Islet of Langerhans (tissue), 1 donor: Measurements from ENCODE around the gene MIEN1.
"Not testable (repeated sequence)": the region's sequence is repeated elsewhere in the genome, so short reads cannot be mapped to it uniquely, and the experiment has no call there.

Source experiments
- FAIRE-seq: peaks from one replicate; lab custom pipeline; 2011; peaks lifted over from hg19 to GRCh38; lab: Jason Lieb, UNC

Gene MIEN1

GRCh38 chr17:39739885-39740356, 9.6 kb upstream of the MIEN1 start:
- FAIRE-seq, result no peak

- no peak for FAIRE-seq
Observed at GRCh38 chr17:39738983-39739884, 8.9 kb upstream of the MIEN1 start.

GRCh38 chr17:39738568-39738901, 8.2 kb upstream of the MIEN1 start:
- FAIRE-seq, result no peak

- FAIRE-seq, result no peak
Observed at GRCh38 chr17:39737760-39738567, 7.6 kb upstream of the MIEN1 start, which contains the start of gene GRB7. Gene GRB7 (plus strand): TSS chr17:39737938. CDS start chr17:39742302, 4,364 bp downstream.

GRCh38 chr17:39737206-39737759, 7.0 kb upstream of the MIEN1 start:
- FAIRE-seq, result no peak

- FAIRE-seq, result no peak
Observed at GRCh38 chr17:39736319-39737165, 6.2 kb upstream of the MIEN1 start.

- FAIRE-seq, result no peak
Observed at GRCh38 chr17:39735882-39736281, 5.5 kb upstream of the MIEN1 start.

GRCh38 chr17:39732586-39732985, 2.3 kb upstream of the MIEN1 start:
- no peak for FAIRE-seq

GRCh38 chr17:39729280-39729851, 966 bp downstream of the MIEN1 start:
- no peak for FAIRE-seq

GRCh38 chr17:39727556-39727955, 2.8 kb downstream of the MIEN1 start:
- no peak for FAIRE-seq

GRCh38 chr17:39726617-39727016, 3.7 kb downstream of the MIEN1 start:
- no peak for FAIRE-seq

GRCh38 chr17:39725923-39726322, 4.4 kb downstream of the MIEN1 start:
- not testable (repeated sequence) for FAIRE-seq

GRCh38 chr17:39724731-39725130, 5.6 kb downstream of the MIEN1 start:
- no peak for FAIRE-seq

- FAIRE-seq, result no peak
Observed at GRCh38 chr17:39722965-39723848, 7.1 kb downstream of the MIEN1 start.

- FAIRE-seq, result no peak
Observed at GRCh38 chr17:39722104-39722503, 8.2 kb downstream of the MIEN1 start.

- FAIRE-seq, result no peak
Observed at GRCh38 chr17:39719563-39720355, 10.6 kb downstream of the MIEN1 start.

GRCh38 chr17:39717660-39718059, 12.7 kb downstream of the MIEN1 start:
- no peak for FAIRE-seq

- no peak for FAIRE-seq
Observed at GRCh38 chr17:39716879-39717536, 13.3 kb downstream of the MIEN1 start.
